Lower leg skin (tissue), 3 donors: ENCODE results near the gene LONRF3.

ENCODE experiments used
- CTCF ChIP-seq, 3 donors: fragments of 450-650 bp; IDR thresholded peaks; one replicate each; pipeline ENCODE4 v1.5.1; 2016; ENCODE audit warnings: antibody characterized with exemption in 3 of 3, mild to moderate bottlenecking in 3 of 3, moderate library complexity in 2 of 3
- POLR2A ChIP-seq, 2 donors: fragments of 450-650 bp; IDR thresholded peaks; one replicate each; pipeline ENCODE4 v1.6.1; 2016 to 2017; ENCODE audit warnings: antibody characterized with exemption in 2 of 2, mild to moderate bottlenecking in 1 of 2, moderate library complexity in 1 of 2

DNA sequence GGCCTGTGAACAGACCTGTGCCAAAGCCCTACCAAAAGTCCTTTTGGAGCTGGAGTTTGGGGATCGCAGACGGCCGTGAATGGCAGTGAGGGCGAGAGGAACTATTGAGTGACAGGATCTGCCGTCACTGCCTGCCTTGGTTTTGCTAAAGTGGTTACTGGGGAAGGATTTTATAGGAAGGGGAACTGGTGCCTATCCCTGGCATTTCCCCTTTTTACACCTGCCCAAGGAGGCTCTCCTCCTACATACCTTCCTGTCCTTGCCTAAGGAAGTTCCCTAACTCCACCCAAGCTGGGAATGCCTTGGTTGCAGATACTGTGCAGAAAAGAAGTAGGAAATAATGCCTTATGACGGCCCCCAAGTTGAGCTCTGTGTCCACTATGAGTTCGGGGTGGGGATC is 14.5 kb downstream of the LONRF3 start:
- TF ChIP-seq POLR2A (IDR thresholded peaks at IDR 0.05) = no peak
- TF ChIP-seq CTCF (IDR thresholded peaks at IDR 0.05) = no peak
